NCI-H1105 (cell line): Measurements from ENCODE around the gene ZNF865.

ENCODE experiments used
- DNase-seq: peaks from one replicate; lab custom pipeline; 2025; lab: John Stamatoyannopoulos, UW

Gene ZNF865

DNA sequence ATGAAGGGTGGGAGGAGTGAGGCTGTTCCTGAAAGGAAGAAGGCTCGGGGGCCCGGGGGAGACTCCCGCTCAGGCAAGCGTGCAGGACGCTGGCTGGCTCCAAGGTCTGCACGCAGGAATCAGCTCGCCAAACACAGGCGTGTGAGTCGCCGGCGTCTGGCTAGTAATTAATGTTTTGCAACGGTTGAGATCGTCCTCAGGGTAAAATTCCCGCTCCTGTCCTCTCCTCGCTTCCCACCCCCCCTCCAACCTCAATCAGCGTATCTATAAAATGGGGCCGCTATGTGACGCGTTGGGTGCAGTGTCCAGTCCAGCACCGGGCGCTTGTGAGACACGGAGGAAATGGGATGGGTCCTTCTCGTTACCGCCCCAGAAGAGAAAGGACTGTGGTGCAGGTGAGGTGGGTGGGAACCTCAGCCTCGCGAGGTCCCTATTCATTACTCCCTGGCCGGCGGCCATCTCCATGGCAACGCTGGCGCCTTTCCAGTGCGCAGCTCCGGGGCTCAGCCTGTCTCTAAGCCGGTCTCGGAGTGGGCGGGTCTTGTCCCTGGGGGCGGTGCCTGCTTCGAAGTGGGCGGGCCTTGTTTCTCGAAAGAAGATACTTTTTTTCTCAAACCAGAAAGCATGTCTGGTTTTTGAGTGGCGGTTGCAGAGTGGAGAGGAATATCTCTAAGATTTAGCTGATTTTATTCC, 18.3 kb upstream of the ZNF865 start:
- peak; percentile 98 for DNase-seq

DNA sequence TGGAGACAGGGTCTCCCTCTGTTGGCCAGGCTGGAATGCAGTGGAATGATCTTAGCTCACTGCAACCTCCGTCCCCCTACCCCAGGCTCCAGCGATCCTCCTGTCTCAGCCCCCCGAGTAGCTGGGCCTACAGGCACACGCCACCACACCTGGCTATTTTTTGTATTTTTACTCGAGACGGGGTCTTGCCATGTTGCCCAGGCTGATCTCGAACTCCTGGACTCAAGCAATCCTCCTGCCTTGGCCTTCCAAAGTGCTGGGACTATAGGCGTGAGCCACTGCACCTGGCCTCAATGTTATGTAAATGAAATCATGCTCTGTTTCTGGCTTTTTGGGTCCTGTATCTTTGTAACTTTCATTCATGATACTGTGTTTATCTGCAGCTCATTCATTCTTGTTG, 16.7 kb upstream of the ZNF865 start:
- DNase-seq: no peak

GRCh38 chr19:55590109-55590508, 15.3 kb upstream of the ZNF865 start:
- DNase-seq: no peak

DNA sequence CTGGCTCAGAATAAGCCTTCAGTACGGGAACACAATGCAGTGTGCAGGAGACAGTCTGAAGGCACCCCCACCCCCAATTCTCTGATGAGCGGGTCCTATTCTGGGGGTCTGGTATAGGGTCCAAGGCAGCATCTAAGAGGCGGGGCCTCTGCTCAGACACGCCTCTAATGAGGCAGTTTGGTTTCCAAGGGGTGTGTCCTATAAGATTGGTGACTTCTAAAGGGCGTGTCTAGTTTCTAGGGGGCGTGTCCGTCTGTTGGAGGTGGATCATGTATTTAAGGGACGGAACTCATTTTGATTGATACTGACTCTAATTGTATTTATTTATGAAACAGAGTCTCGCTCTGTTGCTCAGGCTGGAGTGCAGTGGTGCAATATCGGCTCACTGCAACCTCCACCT, 14.8 kb upstream of the ZNF865 start:
- no peak for DNase-seq

DNA sequence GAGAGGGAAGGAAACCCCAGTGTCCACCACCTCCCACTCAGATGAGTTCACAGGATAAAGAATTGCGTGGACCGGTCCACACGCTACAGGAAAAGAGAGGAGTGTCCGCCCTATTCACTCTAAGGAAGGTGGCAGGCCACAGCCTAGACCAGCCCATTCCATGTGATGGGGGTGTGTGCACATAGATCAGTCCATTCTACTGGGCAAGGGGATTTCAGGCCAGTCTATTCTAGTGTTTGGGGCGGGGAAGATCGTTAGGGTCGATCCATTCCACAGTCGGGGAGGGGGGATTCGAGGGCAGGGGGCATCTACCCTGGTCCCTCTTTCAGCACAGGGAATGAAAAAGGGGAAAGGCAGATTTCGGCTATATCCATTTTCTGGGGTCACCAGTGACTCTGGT, 13.9 kb upstream of the ZNF865 start:
- DNase-seq: no peak

DNA sequence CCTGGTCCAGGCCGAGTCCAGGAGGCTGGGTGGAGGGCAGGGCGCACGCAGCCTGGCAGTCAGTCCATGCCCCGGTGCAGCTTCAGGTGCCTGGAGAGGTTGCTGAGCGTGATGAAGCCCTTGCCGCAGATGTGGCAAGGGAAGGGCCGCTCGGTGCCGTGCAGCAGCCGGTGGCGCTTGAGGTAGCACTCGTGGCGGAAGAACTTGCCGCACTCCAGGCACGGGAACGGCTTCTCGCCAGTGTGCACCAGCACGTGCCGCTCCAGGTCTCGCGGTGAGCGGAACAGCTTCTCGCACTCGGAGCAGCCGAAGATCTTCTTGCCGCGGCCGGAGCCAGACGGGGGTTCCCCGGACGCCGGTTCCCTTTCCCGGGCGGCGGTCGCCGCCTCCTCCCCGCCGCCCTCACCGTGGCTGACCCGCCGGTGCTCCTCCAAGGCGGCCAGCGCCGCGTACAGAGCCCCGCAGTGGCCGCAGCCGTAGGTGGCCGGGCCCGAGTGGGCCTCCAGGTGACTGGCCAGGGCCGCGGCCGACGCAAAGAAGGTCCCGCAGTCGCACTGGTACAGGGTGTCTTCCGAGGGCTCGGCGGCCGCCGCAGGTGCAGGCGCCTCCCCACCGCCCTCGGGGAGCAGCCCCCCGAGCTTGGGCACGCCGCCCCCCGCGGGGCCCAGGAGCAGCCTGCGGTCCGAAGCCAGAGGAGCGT, 12.9 kb upstream of the ZNF865 start:
- DNase-seq: no peak

GRCh38 chr19:55593096-55593772, 12.2 kb upstream of the ZNF865 start:
- no peak for DNase-seq

GRCh38 chr19:55594996-55595545, 10.4 kb upstream of the ZNF865 start:
- no peak for DNase-seq

DNA sequence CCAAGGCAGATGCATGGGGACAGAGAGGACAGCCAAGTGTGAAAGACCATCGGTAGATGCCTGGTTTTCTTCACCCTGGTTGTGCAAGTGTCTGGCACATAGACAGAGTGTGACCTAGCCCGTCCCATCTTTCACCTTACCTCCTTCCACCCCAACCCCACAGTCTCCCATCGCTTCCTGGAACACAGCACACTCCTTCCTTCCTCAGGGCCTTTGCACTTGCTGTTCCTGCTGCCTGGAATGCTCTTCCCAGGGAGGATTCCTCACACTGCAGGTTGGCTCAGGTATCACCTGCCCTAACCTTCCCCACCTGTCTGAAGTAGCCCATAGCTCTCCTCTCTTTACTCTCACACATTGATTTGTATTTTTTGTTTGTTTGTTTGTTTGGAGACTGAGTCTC, 9.1 kb upstream of the ZNF865 start:
- no peak for DNase-seq

GRCh38 chr19:55597501-55597921, 7.9 kb upstream of the ZNF865 start:
- no peak for DNase-seq

- no peak for DNase-seq
Observed at GRCh38 chr19:55598034-55598433, 7.4 kb upstream of the ZNF865 start.

GRCh38 chr19:55598719-55599467, 6.6 kb upstream of the ZNF865 start:
- DNase-seq: peak; percentile 85

DNA sequence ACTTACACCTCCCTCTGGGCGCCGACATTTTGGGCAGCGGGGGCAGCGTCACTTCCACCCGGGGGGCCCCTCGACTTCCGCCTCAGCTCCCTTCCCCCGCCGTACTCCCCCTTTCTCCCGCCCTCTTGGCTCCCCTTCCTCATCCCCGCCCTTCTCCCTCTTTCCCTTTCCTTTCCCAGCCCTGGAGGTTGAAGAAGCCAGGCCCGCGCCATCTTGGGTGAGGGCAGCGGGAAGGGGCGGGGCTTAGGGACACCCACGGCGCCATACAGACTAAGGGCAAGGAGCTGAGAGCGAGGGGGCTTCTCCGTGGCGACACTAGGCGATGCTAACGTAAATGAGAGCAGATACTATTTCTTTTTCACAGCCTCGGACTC, 6.0 kb upstream of the ZNF865 start, which contains the start of gene FIZ1:
Gene FIZ1 (minus strand): TSS at position 50 of the 374 bp plus-strand sequence. CDS start 1,652 bp downstream, outside the sequence.
- peak; percentile 100 for DNase-seq

DNA sequence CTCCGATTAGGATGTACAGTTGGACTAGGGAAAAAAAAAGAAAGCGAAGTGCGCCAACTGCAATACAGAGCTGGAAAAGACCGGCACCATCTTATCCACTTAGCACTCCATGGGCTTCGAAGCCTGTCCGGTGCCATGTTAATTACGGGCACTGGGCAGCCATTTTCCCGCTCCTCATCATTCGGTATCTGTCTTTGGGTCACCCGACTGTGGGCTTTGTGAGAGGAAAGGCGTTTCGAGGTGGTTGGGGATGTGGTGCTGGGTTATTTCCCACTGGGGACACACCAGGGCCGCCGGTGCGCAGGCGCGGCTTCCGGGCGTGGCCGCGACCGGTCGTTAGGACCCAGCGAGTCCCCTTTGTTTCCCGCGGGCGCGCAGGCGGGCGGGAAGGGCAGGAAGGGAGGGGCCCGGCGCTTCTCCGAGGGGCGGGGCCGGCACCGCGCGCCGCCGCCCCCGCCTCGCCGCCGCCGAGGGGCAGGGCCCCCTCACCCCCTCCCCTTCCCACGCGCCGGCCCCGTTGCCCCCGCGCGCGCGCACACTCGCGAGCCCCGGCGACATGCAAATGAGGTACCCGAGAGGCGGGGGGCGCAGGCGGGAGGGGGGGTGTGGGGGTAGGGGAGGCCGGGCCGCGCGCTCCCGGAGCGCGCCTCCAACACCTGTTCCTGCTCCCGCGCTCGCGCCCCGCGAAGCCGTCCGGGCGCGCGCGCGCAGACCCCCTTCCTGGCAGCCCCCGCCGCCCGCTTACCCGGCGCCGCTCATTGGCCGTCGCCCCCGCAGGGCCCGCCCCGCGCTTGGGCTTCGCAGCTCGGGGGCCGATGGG, 5.4 kb upstream of the ZNF865 start, which contains the start of gene ZNF524:
Gene ZNF524 (plus strand): TSS at position 447 of the 820 bp plus-strand sequence. CDS start 1,825 bp downstream, outside the sequence.
- DNase-seq: peak; percentile 98

GRCh38 chr19:55600662-55601028, 4.8 kb upstream of the ZNF865 start:
- DNase-seq: no peak

GRCh38 chr19:55601084-55601483, 4.4 kb upstream of the ZNF865 start:
- no peak for DNase-seq

DNA sequence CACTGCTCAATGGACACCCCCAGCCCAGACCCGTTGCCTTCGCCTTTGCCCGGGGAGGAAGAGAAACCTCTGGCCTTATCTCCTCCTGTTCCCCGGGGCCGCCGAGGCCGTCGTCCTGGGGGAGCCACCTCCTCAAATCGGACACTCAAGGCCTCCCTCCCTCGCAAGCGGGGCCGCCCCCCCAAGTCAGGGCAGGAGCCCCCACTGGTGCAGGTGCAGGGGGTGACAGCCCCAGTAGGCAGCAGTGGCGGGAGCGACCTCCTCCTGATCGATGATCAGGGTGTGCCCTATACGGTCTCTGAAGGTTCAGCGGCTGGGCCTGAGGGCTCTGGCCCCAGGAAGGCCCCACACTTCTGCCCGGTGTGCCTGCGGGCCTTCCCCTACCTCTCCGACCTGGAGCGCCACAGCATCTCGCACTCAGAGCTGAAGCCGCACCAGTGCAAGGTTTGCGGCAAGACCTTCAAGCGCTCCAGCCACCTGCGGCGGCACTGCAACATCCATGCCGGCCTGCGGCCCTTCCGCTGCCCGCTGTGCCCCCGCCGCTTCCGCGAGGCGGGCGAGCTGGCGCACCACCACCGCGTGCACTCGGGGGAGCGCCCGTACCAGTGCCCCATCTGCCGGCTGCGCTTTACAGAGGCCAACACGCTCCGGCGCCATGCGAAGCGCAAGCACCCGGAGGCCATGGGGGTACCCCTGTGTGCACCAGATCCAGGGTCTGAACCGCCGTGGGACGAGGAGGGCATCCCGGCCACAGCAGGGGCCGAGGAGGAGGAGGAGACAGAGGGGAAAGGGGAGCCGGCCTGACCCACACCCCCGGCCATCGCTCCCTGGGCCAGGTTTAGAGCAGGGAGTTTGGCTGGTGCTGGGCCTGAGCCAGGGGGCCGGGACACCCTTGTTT, 3.1 kb upstream of the ZNF865 start:
- no peak for DNase-seq

- DNase-seq: no peak
Observed at GRCh38 chr19:55603115-55603514, 2.3 kb upstream of the ZNF865 start.

DNA sequence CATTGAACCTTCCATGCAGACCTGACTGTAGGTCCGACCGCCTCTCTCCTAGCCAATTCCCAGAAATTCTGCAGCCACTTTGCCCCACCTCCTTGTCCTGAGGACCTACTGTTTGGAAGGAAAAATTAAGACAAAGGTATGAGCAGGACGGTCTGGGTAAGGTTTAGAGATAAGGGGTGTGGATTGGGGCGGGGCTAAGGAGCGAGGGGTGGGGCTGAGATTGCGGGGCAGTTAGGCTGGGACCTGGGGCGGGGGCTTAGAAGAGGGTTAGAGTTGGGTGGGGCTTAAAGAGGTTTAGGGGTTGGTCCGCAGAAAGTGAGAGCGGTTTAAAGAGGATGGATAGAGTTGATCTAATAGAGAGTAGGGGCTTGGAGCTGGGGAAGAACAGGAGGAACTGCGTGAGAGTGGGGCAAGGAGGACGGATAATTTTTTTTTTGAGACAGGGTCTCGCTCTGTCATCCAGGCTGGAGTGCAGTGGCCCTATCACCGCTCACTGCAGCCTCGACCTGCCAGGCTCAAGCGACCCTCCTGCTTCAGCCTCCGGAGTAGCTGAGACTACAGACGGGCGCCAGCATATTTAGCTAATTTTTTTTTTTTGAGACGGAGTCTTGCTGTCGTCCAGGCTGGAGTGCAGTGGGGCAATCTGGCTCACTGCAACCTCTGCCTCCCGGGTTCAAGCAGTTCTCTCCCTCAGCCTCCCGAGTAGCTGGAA, 1.7 kb upstream of the ZNF865 start:
- DNase-seq: no peak
